Measurements from ENCODE around the gene SORCS3. TPM values are rescaled to one million over a fixed set of nuclear protein-coding genes. Genes with fewer than 3 reads are reported as not detected.

Gene SORCS3
- total RNA-seq, 1 experiment from 2014 or later = 0.04 TPM

- H2BK20ac ChIP-seq (ENCODE audit: low read depth, low read length, poor library complexity, severe bottlenecking) = no peak overlapping the region
- no peak overlapping the region for H2AFZ ChIP-seq (ENCODE audit: low read length)
- Mint-ChIP-seq H3K9me3 (no peaks in the 10 kb centered on the region), H3K27me3 (ENCODE audit: low read depth) (no peaks in the 10 kb centered on the region; the same call in 1 of the 2 replicates), H3K27ac (no peak overlapping the region), H3K4me3 (no peak overlapping the region), H3K4me1 (peaks cover 4 to 5% of the 10 kb centered on the region in 2 experiments; a peak in 3 of 4 replicates), H3K36me3 (ENCODE audit: insufficient read depth in 1 of 3, low read depth in 3 of 3) (no peaks in the 10 kb centered on the region; a peak in 1 of 7 replicates)
- no peaks in the 10 kb centered on the region for H3K9me3 ChIP-seq (ENCODE audit: control insufficient read depth, low read depth, low read length)
- no peak overlapping the region for H3K14ac ChIP-seq (ENCODE audit: insufficient read depth, low read length)
- no peaks in the 10 kb centered on the region for H3K4me1 ChIP-seq (ENCODE audit: insufficient read depth, low read length)
- H3K23me2 ChIP-seq (ENCODE audit: insufficient read length, low read depth, low read length, poor library complexity, severe bottlenecking) = no peaks in the 10 kb centered on the region
- no peak overlapping the region for H3K9ac ChIP-seq (ENCODE audit: extremely low read depth, insufficient read length, low read length)
- no peak overlapping the region for H2BK120ac ChIP-seq (ENCODE audit: low read depth, low read length, poor library complexity, severe bottlenecking)
- H3K79me2 ChIP-seq (ENCODE audit: insufficient read depth, low read length) = no peaks in the 10 kb centered on the region
- no peak overlapping the region for H4K5ac ChIP-seq (ENCODE audit: insufficient read length, low read depth, low read length)
- no peak overlapping the region for H2BK12ac ChIP-seq (ENCODE audit: insufficient read length, low read depth, low read length)
- no peak overlapping the region for H4K91ac ChIP-seq (ENCODE audit: insufficient read length, low read depth, low read length)
- no peak overlapping the region for H4K8ac ChIP-seq (replicated peaks; ENCODE audit: insufficient read length, low read depth, low read length)
- WGBS (ENCODE audit: extremely low coverage, insufficient read length, low lambda C conversion rate) = no CpG with 5 or more reads among the region's 6 CpGs
- H3K23ac ChIP-seq (ENCODE audit: insufficient read length, low read depth, low read length) = no peak overlapping the region
- H4K20me1 ChIP-seq (ENCODE audit: control insufficient read depth, insufficient read depth, insufficient read length) = no peaks in the 10 kb centered on the region
- no peak overlapping the region for H2BK5ac ChIP-seq (ENCODE audit: insufficient read length, low read length)
- H2AK5ac ChIP-seq (ENCODE audit: insufficient read length, low read length) = no peak overlapping the region
- no peaks in the 10 kb centered on the region for H3K27me3 ChIP-seq (ENCODE audit: insufficient read depth, low read length)
- H3K18ac ChIP-seq (ENCODE audit: insufficient read length, low read depth, low read length) = no peak overlapping the region
- no peak overlapping the region for H3T11ph ChIP-seq (ENCODE audit: low read length)
- no peak overlapping the region for H3K27ac ChIP-seq (ENCODE audit: insufficient read length, low read depth, low read length)
- no peak overlapping the region for H3K4ac ChIP-seq (ENCODE audit: low read depth, low read length)
- no peak overlapping the region for H2BK15ac ChIP-seq (ENCODE audit: low read depth, low read length)
- DNase-seq = no peak
- no peak overlapping the region for H3K56ac ChIP-seq (ENCODE audit: insufficient read length, low read depth, low read length)
- no peaks in the 10 kb centered on the region for H3K79me1 ChIP-seq (ENCODE audit: insufficient read depth, low read depth, low read length, poor library complexity, severe bottlenecking)
- no peak for TF ChIP-seq CTCF (conservative IDR thresholded peaks at IDR 0.05)
- H3K4me2 ChIP-seq (ENCODE audit: insufficient read depth, insufficient read length, low read length) = no peak overlapping the region
These were observed 556.7 kb downstream of the SORCS3 start for GRCh38 chr10:105197598-105198364.

Data from H9 (cell line).